Central memory CD8-positive, alpha-beta T cell (primary cell): ENCODE results near the gene TUBGCP5.
"Not testable (repeated sequence)": the region's sequence is repeated elsewhere in the genome, so short reads cannot be mapped to it uniquely, and the experiment has no call there.

ENCODE experiments used
- ATAC-seq: fragments of 150-1000 bp; cut with Tn5 transposase; replicated peaks from 2 replicates; pipeline ENCODE4 v1.10.0; 2022; ENCODE audit warnings: mild to moderate bottlenecking, moderate FRiP score, moderate number of reproducible peaks; ENCODE audit not compliant: poor library complexity, severe bottlenecking; ENCODE audit errors: extremely low read depth
- DNase-seq, 2 donors: peaks; one replicate each; pipeline ENCODE4 v3.0.0; 2021; ENCODE audit warnings: low spot score in 2 of 2
- H3K27ac Mint-ChIP-seq: one replicate; pipeline ENCODE4 v1.8.0; 2022; ENCODE audit warnings: low read depth, mild to moderate bottlenecking, moderate library complexity, mixed read lengths
- H3K27me3 Mint-ChIP-seq: one replicate; pipeline ENCODE4 v1.8.0; 2022; ENCODE audit warnings: mixed read lengths
- H3K36me3 Mint-ChIP-seq: one replicate; pipeline ENCODE4 v1.8.0; 2022; ENCODE audit warnings: mild to moderate bottlenecking, moderate library complexity, mixed read lengths; ENCODE audit not compliant: insufficient read depth
- H3K4me1 Mint-ChIP-seq: one replicate; pipeline ENCODE4 v1.8.0; 2022; ENCODE audit warnings: mixed read lengths
- H3K4me3 Mint-ChIP-seq: one replicate; pipeline ENCODE4 v1.8.0; 2022; ENCODE audit warnings: mild to moderate bottlenecking, moderate library complexity, mixed read lengths
- H3K9me3 Mint-ChIP-seq: one replicate; pipeline ENCODE4 v1.8.0; 2022; ENCODE audit warnings: mixed read lengths

Gene TUBGCP5

DNA sequence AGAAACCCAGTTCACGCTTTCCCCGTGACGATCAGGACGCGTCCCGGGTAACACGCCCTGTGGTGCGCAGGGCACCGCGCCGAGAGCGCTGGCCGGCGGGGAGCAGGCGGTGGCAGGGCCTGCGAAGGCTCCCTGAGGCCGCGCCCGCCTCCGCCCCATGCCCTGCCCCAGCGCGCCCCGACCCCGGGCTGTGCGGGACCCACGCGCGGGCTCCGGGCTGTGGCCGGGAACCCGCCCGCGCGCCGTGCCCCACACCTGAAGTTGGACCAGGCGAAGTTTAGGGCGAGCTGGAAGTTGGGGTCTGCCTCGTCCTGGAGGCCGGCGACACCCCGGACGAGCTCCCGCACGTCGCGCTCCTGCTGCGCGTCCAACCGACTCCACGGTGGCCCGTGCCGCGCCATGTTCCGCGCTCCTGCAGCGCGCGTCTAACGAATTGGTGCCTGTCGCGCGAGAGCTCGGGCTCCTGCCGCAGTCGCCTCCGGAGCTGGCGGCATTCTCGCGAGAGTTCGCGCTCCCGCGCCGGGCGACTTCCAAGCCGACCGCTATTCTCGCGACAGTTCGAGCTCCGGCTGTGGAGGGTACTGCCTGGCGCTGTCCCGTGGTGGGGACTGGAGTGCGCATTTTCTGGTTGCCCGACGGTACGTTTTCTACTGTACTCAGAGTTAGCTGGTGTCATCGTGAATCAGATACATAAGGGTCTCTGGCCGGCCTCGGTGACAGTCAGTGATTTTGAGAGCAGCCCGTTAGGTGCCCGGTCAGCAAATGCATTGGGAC is at the start of gene TUBGCP5:
Gene TUBGCP5, minus strand, starts transcription at position 427 of the 774 bp plus-strand sequence. Its CDS starts 26 bp downstream, at position 401.
- Mint-ChIP-seq H3K9me3 (no peaks in the 10 kb centered on the region), H3K4me1 (peaks cover 20% of the 10 kb centered on the region), H3K36me3 (peaks cover 16% of the 10 kb centered on the region), H3K27ac (peak within 1 kb of the TSS; percentile 88), H3K4me3 (peak within 1 kb of the TSS; percentile 90), H3K27me3 (no peaks in the 10 kb centered on the region)
- peak; percentile 92 for ATAC-seq
- DNase-seq, result peak; percentile 88 to 96

DNA sequence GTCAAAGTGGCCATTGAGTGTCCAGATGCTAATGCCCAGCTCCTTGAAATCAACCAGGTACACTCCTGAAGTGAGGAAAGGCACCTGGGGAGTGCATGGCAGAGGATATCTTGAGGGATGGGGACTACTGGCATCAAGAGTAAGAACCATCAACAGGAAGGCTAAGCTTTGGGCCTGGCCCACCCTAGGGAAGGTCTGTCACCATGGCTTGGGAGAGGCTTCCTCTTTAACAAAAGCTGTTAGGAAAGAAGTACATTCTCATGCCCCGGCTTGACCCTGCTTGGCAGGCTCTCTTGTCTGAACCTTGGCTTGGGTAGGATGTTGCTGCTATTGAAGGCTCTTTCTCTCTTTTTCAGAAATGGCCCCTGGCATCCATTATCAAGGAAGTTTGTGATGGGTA is 43.7 kb upstream of the TUBGCP5 start:
- no peaks in the 10 kb centered on the region for H3K36me3 Mint-ChIP-seq
- no peak overlapping the region for H3K4me3 Mint-ChIP-seq
- no peak for DNase-seq
- no peaks in the 10 kb centered on the region for H3K4me1 Mint-ChIP-seq
- no peak for ATAC-seq
- no peaks in the 10 kb centered on the region for H3K9me3 Mint-ChIP-seq
- no peaks in the 10 kb centered on the region for H3K27me3 Mint-ChIP-seq
- H3K27ac Mint-ChIP-seq, result no peak overlapping the region

DNA sequence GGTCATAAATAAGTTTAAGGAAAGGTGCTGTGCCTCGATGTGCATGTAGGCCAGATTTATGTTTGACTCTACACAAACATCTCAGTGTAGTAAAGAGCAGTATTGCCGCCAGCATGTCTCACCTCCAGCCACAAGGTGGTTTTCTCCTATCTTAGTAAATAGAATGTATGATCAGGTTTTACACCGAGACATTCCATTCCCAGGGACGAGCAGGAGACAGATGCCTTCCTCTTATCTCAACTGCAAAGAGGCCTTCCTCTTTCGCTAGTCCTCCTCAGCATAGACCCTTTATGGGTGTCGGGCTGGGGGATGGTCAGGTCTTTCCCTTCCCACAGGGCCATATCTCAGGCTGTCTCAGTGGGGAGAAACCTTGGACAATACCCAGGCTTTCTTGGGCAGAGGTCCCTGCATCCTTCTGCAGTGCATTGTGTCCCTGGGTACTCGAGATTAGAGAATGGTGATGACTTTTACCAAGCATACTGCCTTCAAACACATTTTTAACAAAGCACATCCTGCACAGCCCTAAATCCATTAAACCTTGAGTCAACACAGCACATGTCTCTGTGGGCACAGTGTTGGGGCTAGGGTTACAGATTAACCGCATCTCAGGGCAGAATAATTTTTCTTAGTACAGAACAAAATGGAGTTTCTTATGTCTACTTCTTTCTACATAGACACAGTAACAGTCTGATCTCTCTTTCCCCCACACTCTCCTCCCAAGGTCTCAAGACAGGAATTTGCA is 42.8 kb upstream of the TUBGCP5 start:
- not testable (repeated sequence) for H3K4me3 Mint-ChIP-seq, H3K36me3 Mint-ChIP-seq, H3K9me3 Mint-ChIP-seq, H3K27me3 Mint-ChIP-seq, DNase-seq, H3K27ac Mint-ChIP-seq, ATAC-seq, H3K4me1 Mint-ChIP-seq

DNA sequence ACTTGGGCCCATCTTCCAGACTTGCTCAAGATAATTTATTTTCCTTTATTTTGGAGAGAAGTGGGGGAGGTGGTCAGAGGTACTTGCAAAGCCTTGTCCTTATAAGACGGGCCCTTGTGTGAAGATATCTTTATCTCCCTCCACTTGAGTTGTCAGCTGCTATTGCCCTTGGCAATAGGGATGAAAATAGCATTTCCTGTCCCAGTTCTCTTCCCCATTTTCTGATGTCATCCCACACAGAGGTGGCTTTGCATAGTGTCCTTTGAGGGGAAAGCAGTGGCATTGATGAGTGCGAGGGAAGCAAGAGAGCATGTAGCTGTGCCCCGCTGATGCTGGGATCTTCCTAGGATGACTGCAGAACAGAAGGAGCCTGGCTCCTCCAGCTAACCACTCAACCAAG is 41.9 kb upstream of the TUBGCP5 start:
- Mint-ChIP-seq H3K27me3 (no peaks in the 10 kb centered on the region), H3K4me1 (no peaks in the 10 kb centered on the region), H3K36me3 (no peaks in the 10 kb centered on the region), H3K4me3 (no peak overlapping the region), H3K27ac (no peak overlapping the region), H3K9me3 (no peaks in the 10 kb centered on the region)
- DNase-seq (no peak), ATAC-seq (no peak)

DNA sequence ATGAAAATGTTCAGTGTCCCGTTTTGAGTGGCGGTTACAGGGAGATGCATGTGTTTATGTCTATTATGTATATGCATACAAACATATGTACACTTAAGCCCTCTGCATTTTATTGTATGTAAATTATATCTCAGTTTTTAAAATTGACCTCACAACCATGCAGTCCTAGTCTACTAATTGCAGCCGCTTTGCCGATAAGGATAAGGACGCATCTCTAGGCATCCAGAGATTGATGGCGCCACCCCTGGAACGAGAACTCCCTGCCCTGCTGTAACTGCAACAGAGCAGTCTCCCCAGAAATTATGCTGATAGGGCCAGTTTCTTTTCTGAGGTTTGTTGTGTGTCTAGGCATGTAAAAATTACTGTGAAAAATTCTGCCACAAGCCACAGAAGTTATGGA is 40.4 kb upstream of the TUBGCP5 start:
- no peak for DNase-seq
- Mint-ChIP-seq H3K4me1 (no peaks in the 10 kb centered on the region), H3K27ac (no peak overlapping the region), H3K36me3 (no peaks in the 10 kb centered on the region), H3K9me3 (no peaks in the 10 kb centered on the region), H3K4me3 (no peak overlapping the region), H3K27me3 (no peaks in the 10 kb centered on the region)
- no peak for ATAC-seq

DNA sequence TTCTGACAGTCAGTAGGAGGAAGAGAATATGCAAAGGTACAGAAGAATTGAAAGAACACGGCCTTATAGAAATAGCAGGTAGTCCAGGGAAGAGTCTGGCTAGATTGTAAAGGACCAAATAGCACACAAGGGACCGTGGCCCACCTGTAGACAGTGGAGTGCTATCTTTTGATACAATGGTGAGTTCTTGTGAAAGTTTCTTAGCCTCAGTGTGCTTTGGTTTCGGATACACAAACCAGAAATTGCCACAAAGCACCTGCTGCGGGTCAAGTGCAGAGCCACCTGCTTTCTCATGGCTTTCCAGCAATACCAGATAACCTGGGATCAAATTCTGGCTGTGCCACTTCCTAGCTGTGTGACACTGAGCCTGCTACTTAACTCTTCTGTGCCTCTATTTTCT is 36.6 kb upstream of the TUBGCP5 start:
- ATAC-seq, result no peak
- H3K36me3 Mint-ChIP-seq, result no peaks in the 10 kb centered on the region

DNA sequence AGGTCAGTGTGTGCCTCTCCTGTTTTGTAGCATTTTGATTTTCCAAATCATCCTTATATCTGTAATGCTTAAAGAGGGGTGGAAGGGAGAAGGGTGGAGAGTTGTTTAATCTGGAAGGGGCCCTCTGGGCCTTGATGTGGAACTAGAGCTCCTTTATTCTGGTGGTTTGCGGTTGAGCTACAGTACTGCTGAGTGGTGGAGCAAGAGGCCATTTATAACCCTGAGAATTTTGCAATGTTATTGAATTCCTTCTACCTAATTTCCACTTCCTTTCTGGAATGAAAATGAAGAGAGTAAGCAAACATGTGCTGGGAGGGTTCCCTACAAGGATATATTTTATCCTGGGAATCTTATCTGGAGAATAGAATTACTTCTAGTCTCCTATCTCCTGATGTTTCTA is 35.3 kb upstream of the TUBGCP5 start:
- Mint-ChIP-seq H3K27ac (no peak overlapping the region), H3K27me3 (peaks cover 10% of the 10 kb centered on the region), H3K36me3 (no peaks in the 10 kb centered on the region), H3K4me3 (no peak overlapping the region), H3K9me3 (no peaks in the 10 kb centered on the region), H3K4me1 (no peaks in the 10 kb centered on the region)
- no peak for ATAC-seq
- no peak for DNase-seq

More for the DNA sequence above, 36.6 kb upstream of the TUBGCP5 start:
- Mint-ChIP-seq H3K9me3 (no peaks in the 10 kb centered on the region), H3K27me3 (peaks cover 8% of the 10 kb centered on the region), H3K4me3 (no peak overlapping the region), H3K27ac (no peak overlapping the region), H3K4me1 (no peaks in the 10 kb centered on the region)
- no peak for DNase-seq

DNA sequence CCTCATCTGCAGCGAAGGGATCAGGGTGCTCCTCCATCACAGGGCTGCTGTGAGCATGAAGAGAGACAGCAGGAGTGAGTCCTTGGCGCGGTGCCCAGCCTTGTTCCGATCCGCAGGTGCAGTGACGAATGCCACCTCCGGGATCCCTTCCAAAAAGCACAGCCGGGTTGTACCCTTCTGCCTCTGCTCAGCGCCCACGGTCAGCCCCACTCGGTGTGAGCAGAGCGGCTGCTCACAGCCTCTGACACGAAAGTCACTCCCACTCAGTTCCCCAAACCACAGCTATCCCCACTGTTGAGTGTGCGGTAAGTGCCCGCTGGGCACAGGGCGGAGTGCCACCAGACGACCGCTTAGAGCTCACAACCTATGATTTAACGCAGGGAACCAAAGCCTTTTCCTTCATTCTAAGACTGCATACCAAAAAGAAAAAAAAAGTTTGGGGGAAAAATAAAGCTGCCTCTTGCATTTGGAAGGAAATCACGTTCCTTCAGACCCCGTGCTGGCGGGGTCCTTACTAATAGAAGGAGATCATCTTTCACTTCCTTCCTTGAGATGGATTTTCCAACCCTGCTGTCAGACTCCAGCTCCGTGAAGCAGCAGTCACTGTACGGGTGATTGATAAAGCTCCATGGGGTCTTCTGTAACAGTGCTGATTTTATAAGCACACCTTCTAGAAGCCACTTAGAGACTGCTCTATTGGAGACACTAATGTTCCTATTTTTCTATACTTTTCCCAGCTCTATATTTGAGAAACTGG is 34.7 kb upstream of the TUBGCP5 start:
- no peak for ATAC-seq
- no peaks in the 10 kb centered on the region for H3K9me3 Mint-ChIP-seq
- H3K36me3 Mint-ChIP-seq, result no peaks in the 10 kb centered on the region
- H3K4me3 Mint-ChIP-seq, result no peak overlapping the region
- H3K4me1 Mint-ChIP-seq, result no peaks in the 10 kb centered on the region
- DNase-seq, result no peak
- H3K27me3 Mint-ChIP-seq, result peaks cover 10% of the 10 kb centered on the region
- no peak overlapping the region for H3K27ac Mint-ChIP-seq

DNA sequence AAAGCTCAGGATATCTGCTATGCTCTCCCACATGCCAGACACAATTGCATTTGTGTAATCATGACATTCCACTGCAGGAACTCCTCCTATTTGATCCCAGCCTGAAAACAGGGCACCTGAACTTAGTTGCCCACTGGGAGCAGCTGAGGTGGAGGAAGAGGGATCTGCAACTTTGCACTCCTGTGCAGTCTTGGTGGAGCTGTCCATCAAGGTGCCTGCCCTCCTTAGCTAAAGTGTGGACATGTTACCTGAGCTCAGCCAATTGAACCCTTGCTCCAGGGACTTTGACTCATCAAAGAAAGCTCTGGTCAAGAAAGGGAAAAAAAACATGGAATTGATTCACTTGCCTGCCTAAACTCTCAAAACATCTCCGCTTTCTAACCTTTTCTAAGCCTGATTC is 33.3 kb upstream of the TUBGCP5 start:
- Mint-ChIP-seq H3K36me3 (no peaks in the 10 kb centered on the region), H3K27me3 (peaks cover 10% of the 10 kb centered on the region), H3K4me3 (no peak overlapping the region), H3K4me1 (no peaks in the 10 kb centered on the region), H3K9me3 (no peaks in the 10 kb centered on the region), H3K27ac (no peak overlapping the region)
- no peak for DNase-seq
- ATAC-seq, result no peak

DNA sequence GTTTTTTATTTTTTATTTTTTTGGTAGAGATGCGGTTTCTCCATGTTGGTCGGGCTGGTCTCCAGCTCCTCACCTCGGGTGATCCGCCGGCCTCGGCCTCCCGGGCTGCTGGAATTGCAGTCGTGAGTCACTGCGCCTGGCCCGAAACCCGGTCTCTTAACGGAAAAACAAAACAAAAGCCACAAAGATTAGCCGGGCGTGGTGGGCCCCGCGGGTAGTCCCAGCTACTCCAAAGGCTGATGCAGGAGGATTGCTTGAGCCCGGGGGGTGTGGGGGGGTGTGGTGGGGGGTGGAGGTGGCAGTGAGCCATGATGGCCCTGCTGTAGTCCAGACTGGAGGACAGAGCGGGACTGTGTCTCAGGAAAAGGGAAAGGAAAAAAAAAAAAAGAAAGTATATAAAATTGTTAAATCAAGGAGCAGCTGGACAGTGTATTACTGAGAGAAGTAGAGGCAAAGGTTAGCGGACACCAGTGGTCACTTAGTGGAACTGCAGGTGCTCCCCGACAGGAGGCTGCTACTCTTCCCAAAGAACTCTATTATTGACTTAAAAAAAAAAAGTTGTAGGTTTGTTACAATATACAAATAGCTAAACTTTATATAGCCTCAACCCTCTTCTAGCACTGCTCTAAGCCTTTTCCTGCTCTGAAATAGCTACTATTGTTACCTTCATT is 30.3 kb upstream of the TUBGCP5 start:
- DNase-seq, result no peak
- no peaks in the 10 kb centered on the region for H3K36me3 Mint-ChIP-seq
- no peak overlapping the region for H3K27ac Mint-ChIP-seq
- H3K4me1 Mint-ChIP-seq, result no peaks in the 10 kb centered on the region
- no peaks in the 10 kb centered on the region for H3K9me3 Mint-ChIP-seq
- peaks cover 10% of the 10 kb centered on the region for H3K27me3 Mint-ChIP-seq
- H3K4me3 Mint-ChIP-seq, result no peak overlapping the region
- ATAC-seq, result no peak

DNA sequence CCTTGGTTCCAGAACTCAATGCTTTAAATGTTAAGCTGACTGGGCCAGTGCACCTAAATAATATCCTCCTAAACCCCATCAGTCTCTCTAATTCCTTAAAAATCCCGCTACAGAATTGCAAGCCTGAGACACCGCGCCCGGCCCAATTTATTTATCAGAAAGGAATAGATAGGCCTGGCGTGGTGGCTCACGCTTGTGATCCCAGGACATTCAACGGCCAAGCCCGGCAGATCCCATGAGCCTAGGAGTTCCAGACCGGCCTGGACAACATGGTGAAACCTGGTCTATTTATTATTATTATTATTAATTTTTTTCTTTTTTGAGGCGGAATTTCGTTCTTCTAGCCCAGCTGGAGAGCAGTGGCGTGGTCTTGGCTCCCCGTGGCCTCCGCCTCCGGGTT is 28.0 kb upstream of the TUBGCP5 start:
- Mint-ChIP-seq H3K27me3 (peaks cover 10% of the 10 kb centered on the region), H3K4me1 (no peaks in the 10 kb centered on the region), H3K9me3 (peaks cover 5% of the 10 kb centered on the region), H3K4me3 (no peak overlapping the region), H3K36me3 (no peaks in the 10 kb centered on the region), H3K27ac (no peak overlapping the region)
- no peak for ATAC-seq
- no peak for DNase-seq

DNA sequence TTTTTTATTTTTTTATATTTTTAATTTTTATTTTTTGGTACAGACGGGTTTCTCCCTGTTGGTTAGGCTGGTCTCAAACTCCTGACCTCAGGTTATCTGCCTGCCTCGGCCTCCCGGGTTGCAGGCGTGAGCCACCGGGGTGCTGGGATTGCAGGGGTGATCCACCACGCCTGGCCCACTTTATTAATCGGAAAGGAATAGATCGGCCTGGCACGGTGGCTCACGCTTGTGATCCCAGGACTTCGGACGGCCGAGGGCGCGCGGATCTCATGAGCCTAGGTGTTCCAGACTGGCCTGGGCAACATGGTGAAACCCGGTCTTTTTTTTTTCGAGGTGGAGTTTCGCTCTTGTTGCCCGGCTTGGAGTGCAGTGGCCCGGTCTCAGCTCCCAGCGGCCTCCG is 26.5 kb upstream of the TUBGCP5 start:
- no peaks in the 10 kb centered on the region for H3K36me3 Mint-ChIP-seq
- no peak overlapping the region for H3K4me3 Mint-ChIP-seq
- DNase-seq (no peak), ATAC-seq (no peak)
- H3K27ac Mint-ChIP-seq, result no peak overlapping the region
- H3K27me3 Mint-ChIP-seq, result peaks cover 2% of the 10 kb centered on the region
- no peaks in the 10 kb centered on the region for H3K4me1 Mint-ChIP-seq
- peaks cover 6% of the 10 kb centered on the region for H3K9me3 Mint-ChIP-seq
